ENCODE results near the gene GRAP. TPM values are rescaled to one million over a fixed set of nuclear protein-coding genes. Genes with fewer than 3 reads are reported as not detected.

Gene GRAP
- total and polyA plus RNA-seq, 7 donors, result 0.71 to 2.2 (median 1.7) TPM

GRCh38 chr17:18999911-19000310 lies 46.8 kb downstream of the GRAP start:
- Histone ChIP-seq H3K4me3 (no peak overlapping the region), H3K27me3 (ENCODE audit: insufficient read depth in 3 of 3, low read length in 2 of 3) (peaks cover 0 to 3% (median 2%) of the 10 kb centered on the region in 3 donors), H3K27ac (no peak overlapping the region), H3K4me1 (no peaks in the 10 kb centered on the region), H3K36me3 (ENCODE audit: insufficient read depth in 1 of 2, low read depth in 1 of 2) (no peaks in the 10 kb centered on the region), H3K9me3 (peaks cover 13% of the 10 kb centered on the region)
- no peak for TF ChIP-seq CTCF (IDR thresholded peaks at IDR 0.05)
- no peak for DNase-seq
- no peak for ATAC-seq
- 88 to 93% (median 90%) methylated on average over 6 of the region's 6 CpGs for whole genome bisulfite sequencing, 3 donors
- intact Hi-C loops (cut with DNase I), result no loop called here

- Histone ChIP-seq H3K9me3 (peaks cover 13% of the 10 kb centered on the region), H3K4me3 (no peak overlapping the region), H3K36me3 (ENCODE audit: insufficient read depth in 1 of 2, low read depth in 1 of 2) (no peaks in the 10 kb centered on the region), H3K27ac (no peak overlapping the region), H3K4me1 (no peaks in the 10 kb centered on the region), H3K27me3 (ENCODE audit: insufficient read depth in 3 of 3, low read length in 2 of 3) (peaks cover 0 to 3% (median 0%) of the 10 kb centered on the region in 3 donors)
- no peak for TF ChIP-seq CTCF (IDR thresholded peaks at IDR 0.05)
- intact Hi-C loops (cut with DNase I), result no loop called here
- 94 to 97% (median 96%) methylated on average over 8 of the region's 8 CpGs for WGBS, 3 donors
- DNase-seq, result no peak
- no peak for ATAC-seq
Measured at GRCh38 chr17:18999394-18999793, 47.4 kb downstream of the GRAP start.

- Histone ChIP-seq H3K27me3 (ENCODE audit: insufficient read depth in 3 of 3, low read length in 2 of 3) (no peaks in the 10 kb centered on the region), H3K36me3 (ENCODE audit: insufficient read depth in 1 of 2, low read depth in 1 of 2) (no peaks in the 10 kb centered on the region), H3K27ac (no peak overlapping the region), H3K4me3 (no peak overlapping the region), H3K4me1 (no peaks in the 10 kb centered on the region), H3K9me3 (peaks cover 13% of the 10 kb centered on the region)
- ATAC-seq (no peak), DNase-seq (no peak)
- intact Hi-C loops (cut with DNase I), result no loop called here
- WGBS, 3 donors, result 76 to 80% (median 80%) methylated on average over 6 of the region's 6 CpGs
- no peak for TF ChIP-seq CTCF (IDR thresholded peaks at IDR 0.05)
Measured at GRCh38 chr17:18997650-18998196, 49.0 kb downstream of the GRAP start.

GRCh38 chr17:18996458-18996857 lies 50.3 kb downstream of the GRAP start:
- Histone ChIP-seq H3K36me3 (ENCODE audit: insufficient read depth in 1 of 2, low read depth in 1 of 2) (no peaks in the 10 kb centered on the region), H3K4me3 (no peak overlapping the region), H3K4me1 (no peaks in the 10 kb centered on the region), H3K27me3 (ENCODE audit: insufficient read depth in 3 of 3, low read length in 2 of 3) (no peaks in the 10 kb centered on the region), H3K9me3 (peaks cover 13% of the 10 kb centered on the region), H3K27ac (no peak overlapping the region)
- ATAC-seq (no peak), DNase-seq (no peak)
- WGBS, 3 donors, result 83 to 93% (median 91%) methylated on average over 2 of the region's 2 CpGs
- TF ChIP-seq CTCF (IDR thresholded peaks at IDR 0.05), result no peak
- intact Hi-C loops (cut with DNase I), result no loop called here

GRCh38 chr17:18995220-18995619 lies 51.5 kb downstream of the GRAP start:
- no peak for DNase-seq
- Histone ChIP-seq H3K36me3 (ENCODE audit: insufficient read depth in 1 of 2, low read depth in 1 of 2) (no peaks in the 10 kb centered on the region), H3K4me1 (no peaks in the 10 kb centered on the region), H3K27me3 (ENCODE audit: insufficient read depth in 3 of 3, low read length in 2 of 3) (no peaks in the 10 kb centered on the region), H3K27ac (no peak overlapping the region), H3K9me3 (peaks cover 13% of the 10 kb centered on the region), H3K4me3 (no peak overlapping the region)
- intact Hi-C loops (cut with DNase I), result no loop called here
- no peak for ATAC-seq
- no peak for TF ChIP-seq CTCF (IDR thresholded peaks at IDR 0.05)
- WGBS, 3 donors, result 77 to 82% (median 81%) methylated on average over 3 of the region's 3 CpGs
